Endothelial cell of umbilical vein (primary cell): ENCODE measurements around the gene NPSR1. TPM values are rescaled to one million over a fixed set of nuclear protein-coding genes. Genes with fewer than 3 reads are reported as not detected.

Source experiments
- BruUV-seq: library from RNA; stranded (reverse); fragments of 400-500 nt; replicated peaks from 2 replicates; lab custom pipeline; 2021; lab: Mats Ljungman, UMichigan
- CTCF ChIA-PET: fragments of 300-600, 350-600 bp; sonication (Branson Sonifier 250); formaldehyde crosslinking; loops from one replicate; lab custom pipeline; 2021; ENCODE audit warnings: antibody characterized with exemption, inconsistent platforms; lab: Charles Lee
- POLR2A ChIA-PET: fragments of 300-600, 350-600 bp; sonication (Branson Sonifier 250); formaldehyde crosslinking; loops from one replicate; lab custom pipeline; 2021; ENCODE audit warnings: antibody characterized with exemption, inconsistent platforms; lab: Charles Lee
- DNase-seq: peaks from one replicate; pipeline ENCODE4 v3.0.0-alpha.2; 2011; ENCODE audit warnings: low read depth, low spot score
- FAIRE-seq: peaks from 2 replicates; lab custom pipeline; 2011; peaks lifted over from hg19 to GRCh38; lab: Jason Lieb, UNC
- H2AFZ ChIP-seq: 2 replicates; pipeline ENCODE4 v1.6.0; 2012; ENCODE audit warnings: low read depth, low read length, control low read depth, inconsistent platforms
- H3K27ac ChIP-seq: 2 replicates; pipeline ENCODE4 v1.5.1; 2011; ENCODE audit warnings: low read depth, mild to moderate bottlenecking, control low read depth, low read length, moderate library complexity; ENCODE audit not compliant: insufficient read depth
- H3K27me3 ChIP-seq, 2 experiments: 2 replicates each; pipeline versions ENCODE4 v1.6.0 to v1.6.1; 2011; ENCODE audit warnings: low read length in 2 of 2, mixed read lengths in 1 of 2; ENCODE audit not compliant: control insufficient read depth in 2 of 2, insufficient read depth in 2 of 2
- H3K36me3 ChIP-seq, 2 experiments: 2 replicates in 1 of 2; 3 replicates in 1 of 2; pipeline ENCODE4 v1.5.1; 2011; ENCODE audit warnings: low read length in 2 of 2, mild to moderate bottlenecking in 1 of 2, moderate library complexity in 1 of 2; ENCODE audit not compliant: control insufficient read depth in 2 of 2, insufficient read depth in 2 of 2; ENCODE audit errors: extremely low read depth in 1 of 2
- H3K4me1 ChIP-seq: 3 replicates; pipeline ENCODE4 v1.5.1; 2011; ENCODE audit warnings: mild to moderate bottlenecking, low read length; ENCODE audit not compliant: control insufficient read depth, insufficient read depth; ENCODE audit errors: extremely low read depth
- H3K4me2 ChIP-seq: 2 replicates; pipeline ENCODE4 v1.6.1; 2011; ENCODE audit warnings: low read length, control low read depth, mixed read lengths; ENCODE audit not compliant: insufficient read depth
- H3K4me3 ChIP-seq, 3 experiments: fragments of 200-600 bp in 1 of 3; sonication (generic), shearing (Covaris generic) in 1 of 3; replicated peaks in 1 of 3; 2 replicates each; pipeline ENCODE4 v1.5.1; 2011 to 2016; ENCODE audit warnings: control low read depth in 3 of 3, low read length in 3 of 3, mild to moderate bottlenecking in 2 of 3, inconsistent platforms in 1 of 3, low read depth in 1 of 3, moderate library complexity in 1 of 3; ENCODE audit not compliant: insufficient read depth in 1 of 3
- H3K79me2 ChIP-seq: 2 replicates; pipeline ENCODE4 v1.6.0; 2012; ENCODE audit warnings: low read length, inconsistent platforms; ENCODE audit not compliant: control insufficient read depth, insufficient read depth
- H3K9ac ChIP-seq: replicated peaks from 2 replicates; pipeline ENCODE3; 2011; ENCODE audit warnings: low read length, control low read depth; ENCODE audit not compliant: insufficient read depth; ENCODE audit errors: extremely low read depth
- H3K9me1 ChIP-seq: replicated peaks from 3 replicates; pipeline ENCODE4 v1.6.0; 2011; ENCODE audit warnings: mild to moderate bottlenecking, low read length; ENCODE audit not compliant: control insufficient read depth, insufficient read depth; ENCODE audit errors: extremely low read depth
- H3K9me3 ChIP-seq: replicated peaks from 2 replicates; pipeline ENCODE4 v1.5.1; 2012; ENCODE audit warnings: low read length, inconsistent platforms; ENCODE audit not compliant: control insufficient read depth, insufficient read depth
- H4K20me1 ChIP-seq: replicated peaks from 2 replicates; pipeline ENCODE3; 2011; ENCODE audit warnings: mild to moderate bottlenecking, low read length; ENCODE audit not compliant: control insufficient read depth, insufficient read depth; ENCODE audit errors: extremely low read depth
- CTCF ChIP-seq, 2 donors: IDR thresholded peaks; 1 replicate in 1 of 2; 2 replicates in 1 of 2; pipeline ENCODE4 v1.5.1; 2011; ENCODE audit warnings: low read length in 2 of 2, mild to moderate bottlenecking in 2 of 2, moderate library complexity in 2 of 2, control low read depth in 1 of 2, inconsistent platforms in 1 of 2, low read depth in 1 of 2; ENCODE audit not compliant: insufficient read depth in 1 of 2; ENCODE audit errors: extremely low read depth in 1 of 2
- EZH2 ChIP-seq: IDR thresholded peaks from 2 replicates; pipeline ENCODE4 v1.6.1; 2012; ENCODE audit warnings: borderline replicate concordance, low read depth, mild to moderate bottlenecking, moderate library complexity, low read length, inconsistent platforms; ENCODE audit not compliant: severe bottlenecking
- FOS ChIP-seq: IDR thresholded peaks from 2 replicates; pipeline ENCODE4 v1.6.1; 2011; ENCODE audit warnings: mild to moderate bottlenecking, low read length, moderate library complexity, borderline replicate concordance; ENCODE audit not compliant: insufficient read depth
- GATA2 ChIP-seq: IDR thresholded peaks from 2 replicates; pipeline ENCODE4 v1.7.0; 2011; ENCODE audit warnings: low read depth, mild to moderate bottlenecking, moderate library complexity, mixed read lengths, low read length; ENCODE audit not compliant: insufficient read length, insufficient read depth
- JUN ChIP-seq: IDR thresholded peaks from 2 replicates; pipeline ENCODE4 v1.6.1; 2011; ENCODE audit warnings: borderline replicate concordance, low read depth; ENCODE audit not compliant: insufficient read length, insufficient read depth
- MAX ChIP-seq: IDR thresholded peaks from 2 replicates; pipeline ENCODE4 v1.6.1; 2011; ENCODE audit not compliant: insufficient read depth, insufficient read length
- MYC ChIP-seq: IDR thresholded peaks from one replicate; pipeline ENCODE4 v1.6.1; 2011; ENCODE audit warnings: mild to moderate bottlenecking, low read depth, low read length
- POLR2A ChIP-seq: IDR thresholded peaks from 2 replicates; pipeline ENCODE4 v1.6.1; 2012; ENCODE audit warnings: low read depth, mild to moderate bottlenecking, control low read depth, low read length
- POLR2AphosphoS5 ChIP-seq: IDR thresholded peaks from 2 replicates; pipeline ENCODE4 v1.6.1; 2012; ENCODE audit warnings: low read depth, mild to moderate bottlenecking, control low read depth, low read length, moderate library complexity; ENCODE audit not compliant: insufficient read depth
- dilution Hi-C: fragments of 300-500 bp; cut with MboI; formaldehyde crosslinking; loops from one replicate; pipeline ENCODE4 v1.15.0; 2019; ENCODE audit warnings: low sequenced_read_pairs; ENCODE audit not compliant: extremely low pct_ligation_motif_present
- intact Hi-C: fragments of 100-400 bp; cut with micrococcal nuclease; formaldehyde crosslinking; loops from one replicate; pipeline ENCODE4 v1.10.0; 2022
- polyA plus RNA-seq, 4 experiments: library from polyadenylated mRNA; depleted of rRNA in 3 of 4; stranded (reverse) in 3 of 4; unstranded in 1 of 4; fragments of >200 nt; gene quantifications; 2 replicates each; pipeline versions ENCODE4 v1.2.1 to v1.2.3, GENCODE V29; 2011 to 2012; ENCODE audit warnings: missing spikeins in 1 of 4
- total RNA-seq: library from RNA; stranded (reverse); gene quantifications from 2 replicates; pipeline ENCODE4 v1.2.3, GENCODE V29; 2021

NPSR1 gene
- total and polyA plus RNA-seq, 2 donors (not counting 3 experiments of a cell fraction or from before 2014, with no cell fraction given): not detected

- H3K27me3 ChIP-seq: no peaks in the 10 kb centered on the region
- DNase-seq (no peak), FAIRE-seq (no peak)
- POLR2A ChIA-PET: no interaction called here
- no peaks in the 10 kb centered on the region for H3K36me3 ChIP-seq
- CTCF ChIA-PET: interaction anchor here (0.6 to 1.3 kb wide), 2 partner anchors 11 to 270 kb away, joined by 3 to 4 read pairs; no protein-coding TSS in a partner anchor
- no peaks in the 10 kb centered on the region for H4K20me1 ChIP-seq
- TF ChIP-seq FOS (no peak), MYC (no peak), GATA2 (no peak)
- no peak overlapping the region for H3K4me2 ChIP-seq
- intact Hi-C loops: loop anchor here (2.0 to 5.0 kb wide), 2 partner anchors 103 to 429 kb away; no protein-coding TSS in a partner anchor
- no peak overlapping the region for H2AFZ ChIP-seq
- H3K9me3 ChIP-seq: no peaks in the 10 kb centered on the region
- BruUV-seq: no TSS peak
- H3K4me1 ChIP-seq: peaks cover 16% of the 10 kb centered on the region
- H3K9ac ChIP-seq: no peak overlapping the region
- dilution Hi-C loops: no loop called here
- H3K27ac ChIP-seq: no peak overlapping the region
- H3K4me3 ChIP-seq: no peak overlapping the region
- H3K79me2 ChIP-seq: no peaks in the 10 kb centered on the region
- no peaks in the 10 kb centered on the region for H3K9me1 ChIP-seq
These were observed 91.4 kb downstream of the NPSR1 start for GRCh38 chr7:34749446-34749845.

- no peak for TF ChIP-seq MYC
- no peak for TF ChIP-seq CTCF (IDR thresholded peaks at IDR 0.05; ENCODE audit: extremely low read depth in 1 of 2, insufficient read depth in 1 of 2, low read depth in 1 of 2, low read length in 2 of 2)
- no peak for TF ChIP-seq FOS
- TF ChIP-seq EZH2: no peak
- TF ChIP-seq GATA2: no peak
- TF ChIP-seq JUN: no peak
- no peak for TF ChIP-seq POLR2AphosphoS5
- TF ChIP-seq POLR2A: no peak
- TF ChIP-seq MAX: no peak
- Histone ChIP-seq H3K9ac (no peak overlapping the region), H4K20me1 (no peaks in the 10 kb centered on the region), H3K4me1 (peaks cover 16% of the 10 kb centered on the region), H3K27me3 (no peaks in the 10 kb centered on the region), H3K79me2 (no peaks in the 10 kb centered on the region), H2AFZ (no peak overlapping the region), H3K4me2 (no peak overlapping the region), H3K9me1 (no peaks in the 10 kb centered on the region), H3K27ac (no peak overlapping the region), H3K4me3 (no peak overlapping the region), H3K36me3 (no peaks in the 10 kb centered on the region), H3K9me3 (no peaks in the 10 kb centered on the region)
- no TSS peak for BruUV-seq
- POLR2A ChIA-PET: no interaction called here
- intact Hi-C loops: no loop called here
- DNase-seq (no peak), FAIRE-seq (no peak)
- CTCF ChIA-PET: interaction anchor here (1.3 kb wide), 1 partner anchor 10 kb away, joined by 4 read pairs; no protein-coding TSS in a partner anchor
- dilution Hi-C loops: no loop called here
These were observed 92.2 kb downstream of the NPSR1 start for GRCh38 chr7:34750209-34750608.
